Neural cell (in vitro differentiated cells): ENCODE results near the gene PANK4.

ENCODE experiments used
- TAF1 ChIP-seq: IDR thresholded peaks from 2 replicates; pipeline ENCODE4 v1.6.1; 2012; ENCODE audit warnings: low read depth
- TF ChIP-seq, protein P1 (sequence below): IDR thresholded peaks from 2 replicates; pipeline ENCODE4 v1.6.1; 2012; ENCODE audit warnings: borderline replicate concordance

- TF ChIP-seq TAF1: no peak
- TF ChIP-seq, protein P1, sequence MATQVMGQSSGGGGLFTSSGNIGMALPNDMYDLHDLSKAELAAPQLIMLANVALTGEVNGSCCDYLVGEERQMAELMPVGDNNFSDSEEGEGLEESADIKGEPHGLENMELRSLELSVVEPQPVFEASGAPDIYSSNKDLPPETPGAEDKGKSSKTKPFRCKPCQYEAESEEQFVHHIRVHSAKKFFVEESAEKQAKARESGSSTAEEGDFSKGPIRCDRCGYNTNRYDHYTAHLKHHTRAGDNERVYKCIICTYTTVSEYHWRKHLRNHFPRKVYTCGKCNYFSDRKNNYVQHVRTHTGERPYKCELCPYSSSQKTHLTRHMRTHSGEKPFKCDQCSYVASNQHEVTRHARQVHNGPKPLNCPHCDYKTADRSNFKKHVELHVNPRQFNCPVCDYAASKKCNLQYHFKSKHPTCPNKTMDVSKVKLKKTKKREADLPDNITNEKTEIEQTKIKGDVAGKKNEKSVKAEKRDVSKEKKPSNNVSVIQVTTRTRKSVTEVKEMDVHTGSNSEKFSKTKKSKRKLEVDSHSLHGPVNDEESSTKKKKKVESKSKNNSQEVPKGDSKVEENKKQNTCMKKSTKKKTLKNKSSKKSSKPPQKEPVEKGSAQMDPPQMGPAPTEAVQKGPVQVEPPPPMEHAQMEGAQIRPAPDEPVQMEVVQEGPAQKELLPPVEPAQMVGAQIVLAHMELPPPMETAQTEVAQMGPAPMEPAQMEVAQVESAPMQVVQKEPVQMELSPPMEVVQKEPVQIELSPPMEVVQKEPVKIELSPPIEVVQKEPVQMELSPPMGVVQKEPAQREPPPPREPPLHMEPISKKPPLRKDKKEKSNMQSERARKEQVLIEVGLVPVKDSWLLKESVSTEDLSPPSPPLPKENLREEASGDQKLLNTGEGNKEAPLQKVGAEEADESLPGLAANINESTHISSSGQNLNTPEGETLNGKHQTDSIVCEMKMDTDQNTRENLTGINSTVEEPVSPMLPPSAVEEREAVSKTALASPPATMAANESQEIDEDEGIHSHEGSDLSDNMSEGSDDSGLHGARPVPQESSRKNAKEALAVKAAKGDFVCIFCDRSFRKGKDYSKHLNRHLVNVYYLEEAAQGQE: no peak
Measured at GRCh38 chr1:2493218-2493617, 33.2 kb downstream of the PANK4 start.
